Measurements from ENCODE around the gene FCRL5.
A peak's percentile ranks its signal among the peaks of the same experiment; 100 is the strongest.

Gene FCRL5

DNA sequence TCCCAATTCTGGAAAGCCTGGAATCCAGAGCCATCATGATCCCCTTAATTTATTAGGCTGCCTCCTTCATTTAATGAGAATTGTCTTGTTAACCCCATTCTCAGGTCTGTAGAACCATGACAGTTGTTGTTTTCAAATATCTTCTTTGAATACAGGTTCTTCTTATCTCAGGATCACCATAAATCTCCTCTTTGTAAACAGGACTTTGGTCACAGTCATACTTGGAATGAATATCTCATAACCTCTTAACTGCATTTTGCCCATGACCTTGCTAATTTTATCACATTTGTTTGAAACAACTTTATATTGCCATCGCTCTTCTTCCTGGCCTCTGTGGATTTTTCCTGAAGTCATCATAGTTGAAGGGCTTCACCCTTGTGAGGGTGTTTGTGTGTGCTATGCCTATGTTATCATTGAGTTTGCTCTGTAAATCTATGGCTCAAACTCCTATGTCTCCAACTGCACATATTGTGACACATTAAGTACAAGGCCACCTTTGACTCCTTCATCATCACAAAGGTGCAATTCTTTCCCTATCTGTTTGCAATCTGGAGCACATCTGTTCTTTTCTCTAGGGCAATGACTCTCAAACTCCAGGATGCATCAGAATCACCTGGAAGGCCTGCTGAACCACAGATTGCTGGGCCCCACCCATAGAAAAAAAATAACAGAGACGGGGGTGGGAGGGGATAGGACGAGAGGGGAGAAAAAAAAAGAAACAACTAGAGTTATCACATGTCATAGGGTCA, 54.2 kb downstream of the FCRL5 start:
- DNase-seq (ENCODE audit: low spot score), result no peak
- no peak overlapping the region for H3K27ac ChIP-seq (ENCODE audit: poor library complexity, severe bottlenecking)
- ATAC-seq (ENCODE audit: low read depth), result no peak
- H3K4me3 ChIP-seq (ENCODE audit: severe bottlenecking), result no peak overlapping the region
- H3K4me1 ChIP-seq (ENCODE audit: insufficient read depth, poor library complexity, severe bottlenecking), result no peaks in the 10 kb centered on the region
- no peaks in the 10 kb centered on the region for H3K9me3 ChIP-seq (ENCODE audit: severe bottlenecking)
- TF ChIP-seq, protein P1, sequence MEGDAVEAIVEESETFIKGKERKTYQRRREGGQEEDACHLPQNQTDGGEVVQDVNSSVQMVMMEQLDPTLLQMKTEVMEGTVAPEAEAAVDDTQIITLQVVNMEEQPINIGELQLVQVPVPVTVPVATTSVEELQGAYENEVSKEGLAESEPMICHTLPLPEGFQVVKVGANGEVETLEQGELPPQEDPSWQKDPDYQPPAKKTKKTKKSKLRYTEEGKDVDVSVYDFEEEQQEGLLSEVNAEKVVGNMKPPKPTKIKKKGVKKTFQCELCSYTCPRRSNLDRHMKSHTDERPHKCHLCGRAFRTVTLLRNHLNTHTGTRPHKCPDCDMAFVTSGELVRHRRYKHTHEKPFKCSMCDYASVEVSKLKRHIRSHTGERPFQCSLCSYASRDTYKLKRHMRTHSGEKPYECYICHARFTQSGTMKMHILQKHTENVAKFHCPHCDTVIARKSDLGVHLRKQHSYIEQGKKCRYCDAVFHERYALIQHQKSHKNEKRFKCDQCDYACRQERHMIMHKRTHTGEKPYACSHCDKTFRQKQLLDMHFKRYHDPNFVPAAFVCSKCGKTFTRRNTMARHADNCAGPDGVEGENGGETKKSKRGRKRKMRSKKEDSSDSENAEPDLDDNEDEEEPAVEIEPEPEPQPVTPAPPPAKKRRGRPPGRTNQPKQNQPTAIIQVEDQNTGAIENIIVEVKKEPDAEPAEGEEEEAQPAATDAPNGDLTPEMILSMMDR (IDR thresholded peaks at IDR 0.05; ENCODE audit: poor library complexity, severe bottlenecking), result no peak
- no peaks in the 10 kb centered on the region for H3K36me3 ChIP-seq (ENCODE audit: low read depth)
- peaks cover 7% of the 10 kb centered on the region for H3K27me3 ChIP-seq (ENCODE audit: insufficient read depth, poor library complexity, severe bottlenecking)

DNA sequence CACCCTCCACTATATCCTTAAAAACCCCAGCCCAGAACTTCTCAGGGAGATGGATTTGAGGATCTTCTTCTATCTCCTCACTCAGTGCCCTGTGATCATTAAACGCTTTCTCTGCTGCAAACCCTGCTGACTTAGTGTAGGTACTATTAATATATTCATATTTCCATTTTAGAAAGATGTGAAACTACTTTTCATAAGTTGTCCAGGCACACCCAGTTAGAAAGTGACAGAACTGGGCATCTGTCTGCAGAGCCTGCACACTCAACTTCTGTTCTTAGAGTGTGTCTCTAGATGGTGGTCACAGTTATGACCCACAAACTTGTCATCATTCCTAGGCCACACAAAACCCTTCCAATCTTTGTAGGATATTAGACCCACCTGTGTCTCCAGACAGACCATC, 55.0 kb downstream of the FCRL5 start:
- DNase-seq (ENCODE audit: low spot score) (no peak), ATAC-seq (ENCODE audit: low read depth) (no peak)
- Histone ChIP-seq H3K4me1 (ENCODE audit: insufficient read depth, poor library complexity, severe bottlenecking) (no peaks in the 10 kb centered on the region), H3K4me3 (ENCODE audit: severe bottlenecking) (no peak overlapping the region), H3K9me3 (ENCODE audit: severe bottlenecking) (no peaks in the 10 kb centered on the region), H3K27ac (ENCODE audit: poor library complexity, severe bottlenecking) (no peak overlapping the region), H3K36me3 (ENCODE audit: low read depth) (no peaks in the 10 kb centered on the region), H3K27me3 (ENCODE audit: insufficient read depth, poor library complexity, severe bottlenecking) (peaks cover 7% of the 10 kb centered on the region)
- TF ChIP-seq, protein P1 (IDR thresholded peaks at IDR 0.05; ENCODE audit: poor library complexity, severe bottlenecking), result no peak

DNA sequence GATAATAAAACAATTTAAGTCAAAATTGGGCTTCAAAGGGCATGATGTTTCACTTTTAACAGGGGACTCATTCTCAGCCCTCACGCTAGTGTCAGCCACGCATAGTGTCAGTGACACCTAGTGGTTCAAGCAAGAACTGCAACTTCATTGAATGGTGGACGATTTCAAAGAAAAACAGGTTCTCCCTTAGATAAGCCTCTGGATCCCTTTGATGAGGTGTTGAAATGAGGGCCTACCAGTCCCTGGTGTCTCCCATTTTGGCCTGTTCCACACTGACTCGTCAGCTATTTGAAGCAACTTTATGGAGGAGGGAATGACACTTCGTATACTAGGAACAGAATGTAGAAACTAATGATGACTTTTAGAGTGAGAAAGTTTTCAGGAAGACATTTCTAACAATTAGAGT, 56.2 kb downstream of the FCRL5 start:
- TF ChIP-seq, protein P1 (IDR thresholded peaks at IDR 0.05; ENCODE audit: poor library complexity, severe bottlenecking), result peak; percentile 82
- Histone ChIP-seq H3K4me1 (ENCODE audit: insufficient read depth, poor library complexity, severe bottlenecking) (no peaks in the 10 kb centered on the region), H3K36me3 (ENCODE audit: low read depth) (no peaks in the 10 kb centered on the region), H3K9me3 (ENCODE audit: severe bottlenecking) (no peaks in the 10 kb centered on the region), H3K27me3 (ENCODE audit: insufficient read depth, poor library complexity, severe bottlenecking) (peaks cover 7% of the 10 kb centered on the region), H3K4me3 (ENCODE audit: severe bottlenecking) (no peak overlapping the region), H3K27ac (ENCODE audit: poor library complexity, severe bottlenecking) (no peak overlapping the region)
- DNase-seq (ENCODE audit: low spot score) (no peak), ATAC-seq (ENCODE audit: low read depth) (peak; percentile 59; the same call in 2 of the 3 replicates)

DNA sequence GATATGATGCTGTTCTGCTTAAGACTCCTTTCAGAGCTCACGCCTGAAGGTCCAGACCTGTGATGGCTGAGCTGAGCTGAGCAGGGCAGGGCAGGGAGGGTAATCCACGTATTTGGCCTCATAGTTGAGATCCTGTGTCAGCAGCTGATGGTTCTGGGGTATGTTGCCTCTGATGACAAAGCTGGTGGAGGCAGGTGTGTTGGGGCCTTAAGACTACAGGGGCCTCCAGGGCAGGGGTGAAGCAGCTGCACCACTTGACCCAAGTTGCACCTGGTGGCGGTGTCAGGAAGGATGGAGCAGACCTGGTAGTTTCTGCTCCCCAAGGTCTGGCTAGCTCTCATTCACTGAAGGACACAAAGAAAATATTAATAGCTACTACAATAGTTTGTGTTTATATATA, 57.0 kb downstream of the FCRL5 start:
- DNase-seq (ENCODE audit: low spot score) (no peak), ATAC-seq (ENCODE audit: low read depth) (no peak)
- TF ChIP-seq, protein P1 (IDR thresholded peaks at IDR 0.05; ENCODE audit: poor library complexity, severe bottlenecking), result no peak
- H3K4me3 ChIP-seq (ENCODE audit: severe bottlenecking), result no peak overlapping the region
- H3K27me3 ChIP-seq (ENCODE audit: insufficient read depth, poor library complexity, severe bottlenecking), result peaks cover 7% of the 10 kb centered on the region
- H3K36me3 ChIP-seq (ENCODE audit: low read depth), result no peaks in the 10 kb centered on the region
- no peaks in the 10 kb centered on the region for H3K4me1 ChIP-seq (ENCODE audit: insufficient read depth, poor library complexity, severe bottlenecking)
- H3K9me3 ChIP-seq (ENCODE audit: severe bottlenecking), result no peaks in the 10 kb centered on the region
- no peak overlapping the region for H3K27ac ChIP-seq (ENCODE audit: poor library complexity, severe bottlenecking)

DNA sequence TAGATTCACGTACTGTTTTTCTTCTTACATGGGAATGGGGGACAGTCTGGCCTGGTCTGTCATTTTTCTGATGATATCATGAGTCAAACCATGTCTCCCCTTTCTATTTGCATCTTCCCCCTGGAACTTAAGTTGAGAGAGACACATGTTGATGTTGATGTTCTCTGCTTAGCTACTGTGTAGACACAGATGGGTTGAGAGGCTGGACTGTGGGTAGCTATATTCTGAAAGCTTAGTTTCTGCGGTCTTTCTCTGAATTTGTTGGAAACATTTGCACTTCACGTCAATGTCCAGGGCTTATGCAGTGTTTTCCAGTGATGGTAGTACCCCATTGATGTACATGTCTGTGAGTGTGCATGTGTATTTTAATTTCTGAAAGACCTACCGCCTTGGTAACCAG, 58.2 kb downstream of the FCRL5 start:
- ATAC-seq (ENCODE audit: low read depth) (no peak), DNase-seq (ENCODE audit: low spot score) (no peak)
- Histone ChIP-seq H3K27me3 (ENCODE audit: insufficient read depth, poor library complexity, severe bottlenecking) (peaks cover 3% of the 10 kb centered on the region), H3K27ac (ENCODE audit: poor library complexity, severe bottlenecking) (no peak overlapping the region), H3K36me3 (ENCODE audit: low read depth) (no peaks in the 10 kb centered on the region), H3K4me3 (ENCODE audit: severe bottlenecking) (no peak overlapping the region), H3K4me1 (ENCODE audit: insufficient read depth, poor library complexity, severe bottlenecking) (no peaks in the 10 kb centered on the region), H3K9me3 (ENCODE audit: severe bottlenecking) (no peaks in the 10 kb centered on the region)
- TF ChIP-seq, protein P1 (IDR thresholded peaks at IDR 0.05; ENCODE audit: poor library complexity, severe bottlenecking), result no peak

All from RWPE2 (cell line).